Stimulated activated CD8-positive, alpha-beta memory T cell treated with anti-CD3 and anti-CD28 coated beads, Interleukin-4, amount 100 ng/mL, for 4 hours (primary cell): ENCODE measurements around the gene OARD1.
A peak's percentile ranks its signal among the peaks of the same experiment; 100 is the strongest.

Experiments
- DNase-seq, 2 donors: peaks; one replicate each; pipeline ENCODE4 v3.0.0-alpha.2; 2020; ENCODE audit warnings: low read depth in 2 of 2, low spot score in 1 of 2

Gene OARD1

GRCh38 chr6:41049955-41050354 is 22.2 kb downstream of the OARD1 start:
- no peak for DNase-seq

DNA sequence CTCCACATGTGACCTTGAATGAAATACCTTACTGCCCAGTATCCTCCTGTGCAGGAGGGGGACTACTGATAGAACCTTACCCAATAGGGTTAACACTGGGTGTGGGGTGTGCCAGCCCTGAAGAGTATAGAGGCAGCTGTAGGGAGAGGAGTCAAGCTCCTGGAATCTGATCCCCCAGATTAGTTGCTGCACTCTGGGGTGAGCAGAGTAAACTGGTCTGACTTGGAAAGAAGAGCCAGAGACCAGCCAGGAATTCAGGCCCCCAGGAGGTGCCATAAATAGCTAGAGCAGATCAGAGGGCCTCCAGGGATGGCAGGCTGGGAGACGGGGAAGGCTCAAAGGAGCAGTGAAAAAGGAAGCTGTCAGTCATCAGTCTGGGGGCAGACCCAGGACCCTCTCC is 22.6 kb downstream of the OARD1 start:
- no peak for DNase-seq

GRCh38 chr6:41047745-41048732 is 24.1 kb downstream of the OARD1 start:
- DNase-seq: no peak

- DNase-seq: no peak
These were observed 24.9 kb downstream of the OARD1 start for GRCh38 chr6:41047306-41047705.

DNA sequence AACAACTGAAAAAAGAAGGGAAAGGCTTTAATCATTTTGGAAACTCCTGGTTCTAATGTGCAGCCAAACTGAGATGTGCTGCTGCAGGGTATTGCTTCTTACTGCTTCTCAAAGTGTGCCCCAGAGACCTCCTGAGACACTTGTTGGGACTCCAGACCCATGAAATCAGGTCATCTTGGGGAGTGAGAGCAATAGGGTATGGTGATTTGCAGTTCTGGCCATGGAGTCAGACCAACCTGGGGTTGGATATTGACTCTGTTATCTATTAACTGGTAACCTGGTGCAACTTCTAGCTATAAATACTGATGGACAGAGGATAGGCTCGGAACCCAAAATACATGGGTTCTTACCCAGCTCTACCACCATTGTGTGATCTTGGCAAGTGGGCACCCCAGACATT is 26.1 kb downstream of the OARD1 start:
- DNase-seq: no peak

- no peak for DNase-seq
These were observed 26.5 kb downstream of the OARD1 start for GRCh38 chr6:41045664-41046063.

DNA sequence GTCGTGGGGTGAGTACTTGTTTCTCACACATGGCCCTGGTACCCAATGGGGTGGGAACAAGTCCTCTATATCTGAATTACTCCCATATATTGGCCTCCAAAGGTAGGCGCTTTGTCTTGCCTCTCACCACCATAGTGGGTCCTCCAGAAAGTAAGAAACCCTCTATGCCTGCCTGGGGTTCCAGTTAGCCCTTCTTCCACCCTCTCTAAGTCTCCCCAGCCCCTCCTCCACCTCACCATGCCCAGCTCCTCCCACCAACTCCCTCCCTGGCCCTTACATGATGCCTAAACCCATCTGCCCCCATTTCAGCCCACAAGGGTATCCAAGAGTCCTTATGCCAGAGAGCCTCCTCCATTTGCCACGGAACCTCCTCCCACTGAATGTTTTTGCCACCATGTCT is 29.0 kb downstream of the OARD1 start:
- DNase-seq: no peak

- DNase-seq: no peak
These were observed 29.7 kb downstream of the OARD1 start, which contains the start of gene TSPO2 for GRCh38 chr6:41042226-41043055. TSPO2 (plus strand) TSS chr6:41042467; CDS start chr6:41042986, 519 bp downstream.

GRCh38 chr6:41040940-41041536 is 31.1 kb downstream of the OARD1 start:
- DNase-seq: no peak

DNA sequence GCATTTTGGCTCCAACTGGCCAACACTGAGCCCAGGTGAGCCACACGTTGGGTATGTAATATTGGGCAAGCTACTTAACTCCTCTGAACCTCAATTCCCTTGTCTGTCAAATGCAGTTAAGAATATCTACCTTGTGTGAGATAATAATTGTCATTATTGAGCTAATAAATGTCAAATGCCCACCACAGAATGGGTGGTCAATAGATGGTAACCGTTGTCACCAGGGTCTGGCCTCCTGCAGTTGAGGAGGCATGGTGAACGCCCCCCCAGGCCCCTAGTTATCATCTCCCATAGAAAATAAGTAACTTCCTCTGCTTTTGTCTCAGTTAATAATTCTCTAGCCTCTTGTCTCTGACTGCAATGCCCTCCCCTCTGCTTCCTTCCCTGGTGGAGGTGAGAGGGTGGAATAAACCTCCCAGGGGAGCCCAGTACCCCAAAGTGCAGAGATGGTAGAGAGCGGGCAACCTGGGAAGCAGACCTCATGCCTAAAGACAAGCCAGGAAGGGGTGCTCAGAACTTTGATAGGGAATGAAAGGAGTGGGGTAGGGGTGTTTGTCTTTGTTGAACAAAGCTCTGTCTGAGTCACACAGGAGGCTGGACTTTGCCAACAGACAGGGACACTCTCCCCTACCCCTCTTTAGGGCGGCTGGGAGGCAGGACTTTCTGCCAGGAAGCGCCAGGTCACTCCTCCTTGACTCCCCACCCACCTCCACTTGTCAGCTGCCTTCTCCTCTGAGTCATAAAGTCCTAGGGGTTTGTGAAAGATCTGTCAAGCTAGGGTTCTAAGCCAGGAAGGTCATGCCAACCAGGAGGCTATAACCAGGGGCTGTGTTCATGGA is 31.8 kb downstream of the OARD1 start:
- no peak for DNase-seq

DNA sequence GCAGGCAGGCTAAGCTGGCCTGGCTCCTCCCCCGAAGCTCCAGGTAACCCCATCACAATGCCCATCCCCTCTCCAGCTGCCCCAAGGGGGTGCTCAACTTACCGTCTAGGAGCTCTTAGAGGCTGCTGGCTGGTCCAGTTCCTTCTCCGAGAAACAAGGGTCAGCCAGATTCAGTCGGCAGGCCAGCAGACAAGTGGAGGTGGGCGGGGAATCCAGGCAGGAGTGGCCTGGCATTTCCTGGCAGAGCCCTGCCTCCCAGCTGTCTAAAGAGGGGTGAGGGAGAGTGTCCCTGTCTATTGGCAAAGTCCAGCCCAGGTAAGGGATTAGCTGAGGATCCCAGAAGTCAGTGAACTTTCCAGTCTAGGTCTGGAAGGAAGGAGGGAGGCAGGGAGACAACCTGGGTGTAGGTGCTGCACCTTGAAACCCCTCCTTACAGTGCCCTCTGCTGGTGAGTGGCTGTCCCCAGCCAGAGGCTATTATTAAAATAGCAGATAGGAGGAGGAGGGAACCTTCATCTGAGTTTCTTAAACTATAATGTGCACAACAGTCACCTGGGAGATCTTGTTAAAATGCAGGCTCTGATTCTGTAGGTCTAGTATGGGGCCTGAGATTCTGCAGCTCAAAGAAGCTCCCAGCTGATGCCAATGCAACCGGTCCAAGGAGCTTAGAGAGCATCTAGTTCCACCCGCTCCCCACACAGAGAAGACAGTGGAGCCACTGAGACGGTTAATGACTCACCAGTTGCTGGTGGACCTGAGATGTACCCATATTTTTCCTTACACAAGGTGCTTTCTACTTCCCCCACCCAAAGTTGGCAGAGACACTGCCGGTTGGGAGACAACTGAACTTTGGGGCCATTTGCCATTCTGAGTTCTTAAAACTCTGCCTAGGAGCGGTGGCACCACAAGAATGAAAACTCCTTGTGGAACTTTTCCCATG is 32.8 kb downstream of the OARD1 start, which contains the start of gene UNC5CL:
Gene UNC5CL (minus strand): TSS at position 162 of the 939 bp plus-strand sequence. CDS start 4,147 bp downstream, outside the sequence.
- DNase-seq: peak; percentile 7 to 14

GRCh38 chr6:41038205-41038604 is 34.0 kb downstream of the OARD1 start:
- DNase-seq: no peak

- no peak for DNase-seq
These were observed 34.9 kb downstream of the OARD1 start for GRCh38 chr6:41037107-41037900.

GRCh38 chr6:41036601-41037000 is 35.6 kb downstream of the OARD1 start:
- no peak for DNase-seq

DNA sequence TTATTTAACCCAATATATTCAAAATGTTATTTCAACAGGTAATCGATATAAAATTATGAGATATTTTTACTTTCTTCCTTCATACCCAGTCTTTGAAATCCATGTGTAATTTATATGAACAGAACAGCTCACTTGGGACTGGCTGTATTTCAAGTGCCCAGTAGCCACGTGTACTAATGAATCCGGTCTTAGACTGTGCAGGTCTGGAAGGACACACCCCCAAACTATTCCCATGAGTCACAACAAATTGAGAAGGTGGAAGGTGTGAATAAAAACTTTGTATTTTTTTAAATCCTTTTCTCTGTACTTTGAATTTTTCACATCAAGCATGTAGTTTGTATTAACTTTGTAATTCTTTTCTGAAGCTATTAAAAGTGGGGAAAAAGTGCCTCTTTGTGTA is 36.0 kb downstream of the OARD1 start:
- no peak for DNase-seq

- DNase-seq: no peak
These were observed 38.4 kb downstream of the OARD1 start for GRCh38 chr6:41033776-41034175.

GRCh38 chr6:41032830-41033229 is 39.3 kb downstream of the OARD1 start:
- no peak for DNase-seq

DNA sequence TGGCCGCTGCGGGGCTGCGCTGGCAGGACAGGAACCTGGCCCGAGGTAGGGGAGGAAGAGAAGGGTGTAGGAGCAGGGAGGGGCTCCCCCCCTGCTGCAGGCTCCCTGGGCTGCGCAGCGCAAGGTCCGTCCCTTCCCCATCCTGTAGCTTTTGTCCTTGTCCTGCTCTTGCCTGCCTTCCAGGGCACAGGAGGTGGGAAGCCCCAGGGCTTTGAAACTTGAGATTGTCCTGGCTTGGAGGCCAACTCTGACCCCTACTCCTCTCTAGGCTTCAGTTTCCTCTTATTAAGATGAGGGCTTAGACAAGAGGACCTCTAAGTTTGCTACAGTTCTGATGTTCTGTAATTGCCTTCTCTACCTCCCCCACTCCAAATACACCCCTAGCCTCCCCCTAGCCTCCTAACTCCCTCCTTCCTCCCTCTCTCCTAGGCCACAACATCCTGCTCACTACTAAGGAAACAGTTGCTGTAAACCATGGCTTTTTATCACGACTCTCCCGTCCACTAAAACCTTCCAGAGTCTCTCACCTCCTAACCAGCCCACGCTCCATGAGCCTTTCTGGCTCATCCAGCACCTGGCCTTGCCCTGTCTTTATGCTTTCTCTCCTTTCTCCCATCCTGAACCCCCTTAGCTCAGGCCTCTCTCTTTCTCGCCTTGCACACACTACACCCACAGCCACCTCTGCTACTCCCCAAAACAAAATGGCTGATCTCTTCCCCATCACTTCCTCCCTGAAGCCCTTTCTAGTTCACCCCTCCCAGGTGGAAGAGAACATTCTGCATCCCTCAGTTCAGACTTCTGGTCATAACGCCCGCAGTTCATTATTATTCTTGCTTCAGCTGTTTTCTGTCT is 43.4 kb downstream of the OARD1 start:
- no peak for DNase-seq
